Measurements from ENCODE around the gene NTNG1. TPM values are rescaled to one million over a fixed set of nuclear protein-coding genes. Genes with fewer than 3 reads are reported as not detected.

Gene NTNG1
- total and polyA plus RNA-seq, 2 of the 8 experiments (the other 6 are each of a cell fraction or from before 2014, with no cell fraction given), result 1.2 to 4.1 TPM

DNA sequence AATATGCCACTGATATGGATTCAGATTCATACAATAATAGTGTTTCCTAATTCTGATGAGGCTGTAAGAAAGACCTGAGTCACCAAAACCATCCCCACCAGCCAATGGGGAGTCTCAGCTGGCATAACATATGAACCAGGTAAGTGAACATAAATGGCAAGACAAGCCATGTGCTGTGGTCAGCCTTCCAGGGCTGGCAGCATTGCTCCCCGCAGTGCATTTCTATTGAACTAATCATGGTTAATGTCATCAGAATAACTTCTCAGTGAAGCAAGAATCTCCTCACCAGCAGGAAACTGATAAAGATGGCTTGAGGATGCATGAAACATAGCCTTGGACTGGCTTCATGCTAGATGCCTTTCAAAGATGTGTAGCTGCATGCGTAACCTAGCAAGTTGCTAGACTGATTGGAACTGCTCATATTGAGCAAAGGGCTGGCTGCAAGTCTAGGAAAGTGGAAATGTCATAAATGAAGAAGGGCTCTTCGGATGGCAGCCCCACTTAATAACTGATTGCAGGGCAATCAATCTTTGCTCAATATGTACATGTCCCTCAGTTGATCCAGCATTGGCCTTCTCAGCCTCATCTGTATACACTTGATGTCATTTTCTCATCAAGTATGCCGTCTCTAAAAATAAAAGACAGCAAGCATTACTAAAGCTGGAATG lies 88.0 kb downstream of the NTNG1 start:
- DNase-seq (ENCODE audit: low read depth in 1 of 2, low spot score in 2 of 2) (no peak), FAIRE-seq (no peak)
- Histone ChIP-seq H3K36me3 (ENCODE audit: control insufficient read depth in 2 of 4, insufficient read depth in 4 of 4, low read length in 3 of 4) (no peaks in the 10 kb centered on the region), H3K14ac (ENCODE audit: insufficient read length) (no peak overlapping the region), H3K18ac (ENCODE audit: extremely low read depth, low read length) (no peak overlapping the region), H3K4ac (replicated peaks; ENCODE audit: insufficient read length, low read depth, low read length) (no peak overlapping the region), H3K23ac (ENCODE audit: insufficient read length) (no peak overlapping the region), H2BK120ac (replicated peaks; ENCODE audit: low read depth, low read length) (no peak overlapping the region), H2AFZ (ENCODE audit: low read length) (no peak overlapping the region), H4K8ac (ENCODE audit: extremely low read depth, insufficient read depth, low read length) (no peak overlapping the region), H3K79me1 (ENCODE audit: low read depth, low read length) (no peaks in the 10 kb centered on the region), H3K4me1 (replicated peaks in 1 of 4; ENCODE audit: control insufficient read depth in 3 of 4, insufficient read depth in 4 of 4, low read length in 3 of 4) (peaks cover 3 to 10% (median 9%) of the 10 kb centered on the region in 4 experiments; a peak in 6 of 7 replicates), H4K5ac (ENCODE audit: insufficient read length, low read depth, low read length) (no peak overlapping the region), H3K9ac (replicated peaks in 1 of 4; ENCODE audit: extremely low read depth in 1 of 4, low read depth in 3 of 4, low read length in 3 of 4) (no peak overlapping the region), H2AK5ac (ENCODE audit: low read depth, low read length) (peak overlapping the region; percentile 78), H4K91ac (replicated peaks; ENCODE audit: insufficient read length, low read length) (no peak overlapping the region), H3K4me3 (ENCODE audit: extremely low read depth in 1 of 4, insufficient read depth in 2 of 4, low read depth in 3 of 4, low read length in 4 of 4) (no peak overlapping the region), H2BK5ac (ENCODE audit: low read depth, low read length) (no peak overlapping the region), H2BK12ac (ENCODE audit: low read depth, low read length) (no peak overlapping the region), H3K27ac (ENCODE audit: low read depth, low read length) (no peak overlapping the region), H3K27me3 (replicated peaks in 1 of 4; ENCODE audit: control insufficient read depth in 3 of 4, extremely low read depth in 1 of 4, insufficient read depth in 3 of 4, low read length in 3 of 4) (no peaks in the 10 kb centered on the region), H4K20me1 (replicated peaks in 1 of 2; ENCODE audit: control insufficient read depth in 1 of 2, insufficient read depth in 2 of 2, low read length in 2 of 2) (no peaks in the 10 kb centered on the region), H3K4me2 (ENCODE audit: insufficient read depth in 1 of 2, low read depth in 2 of 2, low read length in 2 of 2) (no peak overlapping the region), H3K79me2 (ENCODE audit: control insufficient read depth in 1 of 2, insufficient read depth in 2 of 2, low read length in 2 of 2) (no peaks in the 10 kb centered on the region), H3K56ac (replicated peaks; ENCODE audit: insufficient read length, low read depth, low read length) (no peak overlapping the region), H2BK15ac (ENCODE audit: low read length) (peak overlapping the region; percentile 83; the same call in 1 of the 2 replicates), H3K9me3 (ENCODE audit: insufficient read depth in 2 of 2, low read depth in 1 of 2, low read length in 1 of 2) (no peaks in the 10 kb centered on the region), H2BK20ac (ENCODE audit: low read length) (peak overlapping the region; percentile 3; the same call in 1 of the 2 replicates), H3K23me2 (ENCODE audit: low read depth, low read length) (no peaks in the 10 kb centered on the region)
- ChIA-PET POLR2A (ENCODE audit: partially characterized antibody) (no interaction called here), CTCF (ENCODE audit: partially characterized antibody) (interaction anchor here (1.1 to 1.6 kb wide), 2 partner anchors 13 to 301 kb away, joined by 3 read pairs; no protein-coding TSS in a partner anchor)
- WGBS, 2 experiments (ENCODE audit: extremely low coverage in 1 of 2, insufficient coverage in 1 of 2, insufficient read length in 1 of 2, insufficient replicate concordance in 2 of 2, low coverage in 1 of 2, low lambda C conversion rate in 2 of 2, missing lambda C conversion rate in 1 of 2), result 95% methylated on average over 4 of the region's 4 CpGs; no CpG with 5 or more reads in 1 of the 2 experiments
- no peak for TF ChIP-seq SAP30 (IDR thresholded peaks at IDR 0.05; ENCODE audit: insufficient read depth, insufficient replicate concordance, low read length)
- no peak for TF ChIP-seq SUZ12 (IDR thresholded peaks at IDR 0.05; ENCODE audit: low read length)
- TF ChIP-seq POLR2A (IDR thresholded peaks at IDR 0.05; ENCODE audit: control extremely low read depth in 1 of 2, low read depth in 2 of 2, low read length in 2 of 2), result no peak
- no peak for TF ChIP-seq MAFK (IDR thresholded peaks at IDR 0.05; ENCODE audit: low read depth, low read length)
- no peak for TF ChIP-seq JUND (IDR thresholded peaks at IDR 0.05; ENCODE audit: low read length)
- no peak for TF ChIP-seq SIRT6 (IDR thresholded peaks at IDR 0.05; ENCODE audit: low read length)
- TF ChIP-seq TCF12 (IDR thresholded peaks at IDR 0.05; ENCODE audit: low read depth, low read length), result no peak
- no peak for TF ChIP-seq PHF8 (conservative IDR thresholded peaks at IDR 0.05; ENCODE audit: low read depth, low read length)
- TF ChIP-seq CHD1 (IDR thresholded peaks at IDR 0.05; ENCODE audit: low read depth, low read length), result no peak
- no peak for TF ChIP-seq BCL11A (IDR thresholded peaks at IDR 0.05; ENCODE audit: low read depth in 2 of 2, low read length in 2 of 2)
- no peak for TF ChIP-seq CTBP2 (IDR thresholded peaks at IDR 0.05; ENCODE audit: borderline replicate concordance, insufficient read depth, insufficient read length, low read length)
